Astrocyte of the hippocampus (primary cell): ENCODE results near the gene TNFRSF1B.

Source experiments
- DNase-seq: peaks from one replicate; pipeline ENCODE4 v3.0.0; 2011; ENCODE audit warnings: low read depth, low spot score

Gene TNFRSF1B

GRCh38 chr1:12157366-12158231 is 9.2 kb upstream of the TNFRSF1B start:
- DNase-seq, result no peak

- no peak for DNase-seq
Observed at GRCh38 chr1:12158357-12159092, 8.3 kb upstream of the TNFRSF1B start.

- no peak for DNase-seq
Observed at GRCh38 chr1:12159816-12160215, 7.0 kb upstream of the TNFRSF1B start.

- no peak for DNase-seq
Observed at GRCh38 chr1:12161324-12161661, 5.5 kb upstream of the TNFRSF1B start.

GRCh38 chr1:12161662-12162458 is 4.9 kb upstream of the TNFRSF1B start:
- DNase-seq, result peak; percentile 77

GRCh38 chr1:12162459-12163137 is 4.2 kb upstream of the TNFRSF1B start:
- no peak for DNase-seq

GRCh38 chr1:12163210-12163609 is 3.6 kb upstream of the TNFRSF1B start:
- DNase-seq, result no peak

GRCh38 chr1:12164210-12164609 is 2.6 kb upstream of the TNFRSF1B start:
- DNase-seq, result no peak

- DNase-seq, result no peak
Observed at GRCh38 chr1:12165342-12165741, 1.4 kb upstream of the TNFRSF1B start.

GRCh38 chr1:12167493-12168429 is 970 bp downstream of the TNFRSF1B start:
- no peak for DNase-seq

GRCh38 chr1:12168451-12169160 is 1.8 kb downstream of the TNFRSF1B start:
- no peak for DNase-seq

- no peak for DNase-seq
Observed at GRCh38 chr1:12169442-12170135, 2.8 kb downstream of the TNFRSF1B start.

GRCh38 chr1:12170263-12170671 is 3.5 kb downstream of the TNFRSF1B start:
- no peak for DNase-seq

- no peak for DNase-seq
Observed at GRCh38 chr1:12171206-12172041, 4.6 kb downstream of the TNFRSF1B start.

GRCh38 chr1:12172042-12172851 is 5.5 kb downstream of the TNFRSF1B start:
- no peak for DNase-seq

GRCh38 chr1:12173041-12173509 is 6.3 kb downstream of the TNFRSF1B start:
- no peak for DNase-seq

- DNase-seq, result no peak
Observed at GRCh38 chr1:12173631-12174121, 6.9 kb downstream of the TNFRSF1B start.
